GM18868 (cell line): ENCODE data around the gene PPP2R5C.
"Not testable (repeated sequence)": the region's sequence is repeated elsewhere in the genome, so short reads cannot be mapped to it uniquely, and the experiment has no call there.

ENCODE experiments used
- ATAC-seq: cut with Tn5 transposase; IDR thresholded peaks from one replicate; pipeline ENCODE4 v1.9.1; 2021; ENCODE audit warnings: mild to moderate bottlenecking, moderate library complexity; ENCODE audit not compliant: unreplicated experiment

PPP2R5C gene

GRCh38 chr14:101749756-101750155 lies 11.8 kb upstream of the PPP2R5C start:
- not testable (repeated sequence) for ATAC-seq

- no peak for ATAC-seq
Observed at GRCh38 chr14:101754893-101755292, 6.6 kb upstream of the PPP2R5C start.

- ATAC-seq: no peak
Observed at GRCh38 chr14:101755591-101756324, 5.8 kb upstream of the PPP2R5C start.

- no peak for ATAC-seq
Observed at GRCh38 chr14:101757064-101757838, 4.3 kb upstream of the PPP2R5C start.

- ATAC-seq: no peak
Observed at GRCh38 chr14:101757839-101758211, 3.7 kb upstream of the PPP2R5C start.

- ATAC-seq: no peak
Observed at GRCh38 chr14:101758913-101759593, 2.5 kb upstream of the PPP2R5C start.

GRCh38 chr14:101760138-101761011 lies 1.1 kb upstream of the PPP2R5C start:
- ATAC-seq: peak; percentile 56

- ATAC-seq: peak; percentile 20
Observed at GRCh38 chr14:101761881-101762529, 496 bp downstream of the PPP2R5C start.

- no peak for ATAC-seq
Observed at GRCh38 chr14:101762530-101763101, 1.1 kb downstream of the PPP2R5C start.

GRCh38 chr14:101763941-101764709 lies 2.6 kb downstream of the PPP2R5C start:
- no peak for ATAC-seq

GRCh38 chr14:101767618-101768362 lies 6.3 kb downstream of the PPP2R5C start:
- ATAC-seq: no peak

GRCh38 chr14:101770183-101770582 lies 8.7 kb downstream of the PPP2R5C start:
- ATAC-seq: no peak

GRCh38 chr14:101772770-101773169 lies 11.3 kb downstream of the PPP2R5C start:
- ATAC-seq: no peak

- ATAC-seq: no peak
Observed at GRCh38 chr14:101773378-101773777, 11.9 kb downstream of the PPP2R5C start.

- no peak for ATAC-seq
Observed at GRCh38 chr14:101774006-101774795, 12.7 kb downstream of the PPP2R5C start.

GRCh38 chr14:101774814-101775213 lies 13.3 kb downstream of the PPP2R5C start:
- ATAC-seq: no peak

GRCh38 chr14:101775826-101776225 lies 14.3 kb downstream of the PPP2R5C start:
- ATAC-seq: peak; percentile 18

- peak; percentile 53 for ATAC-seq
Observed at GRCh38 chr14:101776344-101776743, 14.8 kb downstream of the PPP2R5C start.
